Endodermal cell (in vitro differentiated cells): ENCODE results near the gene AFF3. TPM values are rescaled to one million over a fixed set of nuclear protein-coding genes. Genes with fewer than 3 reads are reported as not detected.

Experiments used
- DNase-seq: peaks from one replicate; pipeline ENCODE4 v3.0.0-alpha.2; 2017
- H3K27ac ChIP-seq: 2 replicates; pipeline ENCODE4 v1.5.1; 2013; ENCODE audit warnings: mild to moderate bottlenecking, low read depth, low read length, moderate library complexity
- H3K27me3 ChIP-seq: 2 replicates; pipeline ENCODE4 v1.6.1; 2013; ENCODE audit warnings: mild to moderate bottlenecking, low read length, moderate library complexity; ENCODE audit not compliant: insufficient read depth, control insufficient read depth, poor library complexity, severe bottlenecking
- H3K36me3 ChIP-seq: 2 replicates; pipeline ENCODE4 v1.7.0; 2013; ENCODE audit warnings: mild to moderate bottlenecking, low read length, moderate library complexity; ENCODE audit not compliant: control insufficient read depth, insufficient read depth
- H3K4me1 ChIP-seq: one replicate; pipeline ENCODE4 v1.7.0; 2013; ENCODE audit warnings: low read length; ENCODE audit not compliant: control insufficient read depth, insufficient read depth
- H3K4me3 ChIP-seq: 2 replicates; pipeline ENCODE4 v1.5.1; 2013; ENCODE audit warnings: mild to moderate bottlenecking, low read length, moderate library complexity
- H3K9ac ChIP-seq: 2 replicates; pipeline ENCODE4 v1.6.1; 2013; ENCODE audit warnings: mild to moderate bottlenecking, low read length, moderate library complexity; ENCODE audit not compliant: poor library complexity, severe bottlenecking; ENCODE audit errors: extremely low read depth
- H3K9me3 ChIP-seq: 2 replicates; pipeline ENCODE4 v1.6.1; 2013; ENCODE audit warnings: mild to moderate bottlenecking, low read length, moderate library complexity; ENCODE audit not compliant: control insufficient read depth
- H3K27ac Mint-ChIP-seq: 2 replicates; pipeline ENCODE4 v1.8.0; 2020; ENCODE audit warnings: mixed read lengths
- H3K27me3 Mint-ChIP-seq: 2 replicates; pipeline ENCODE4 v1.8.0; 2021; ENCODE audit warnings: mild to moderate bottlenecking, mixed read lengths; ENCODE audit not compliant: insufficient read depth
- H3K36me3 Mint-ChIP-seq: 2 replicates; pipeline ENCODE4 v1.8.0; 2020; ENCODE audit warnings: low read depth, mixed read lengths
- H3K4me1 Mint-ChIP-seq: 2 replicates; pipeline ENCODE4 v1.8.0; 2020; ENCODE audit warnings: mixed read lengths
- H3K4me3 Mint-ChIP-seq: 2 replicates; pipeline ENCODE4 v1.8.0; 2020; ENCODE audit warnings: mild to moderate bottlenecking, moderate library complexity, mixed read lengths
- H3K9me3 Mint-ChIP-seq: 2 replicates; pipeline ENCODE4 v1.8.0; 2020; ENCODE audit warnings: mild to moderate bottlenecking, mixed read lengths
- CTCF ChIP-seq: fragments of 200-600 bp; sonication (generic); conservative IDR thresholded peaks from 2 replicates; pipeline ENCODE4 v1.5.0; 2021; ENCODE audit warnings: antibody characterized with exemption, mild to moderate bottlenecking
- WGBS, 2 experiments: methylation state at CpG; one replicate each; pipeline versions ENCODE4 v1.1.5 to v1.1.7; 2013; ENCODE audit warnings: missing lambda C conversion rate in 2 of 2, mixed read lengths in 1 of 2; ENCODE audit not compliant: insufficient coverage in 1 of 2, insufficient read length in 1 of 2; 5-methylcytosine and 5-hydroxymethylcytosine counted together
- total RNA-seq, 2 donors: library from RNA; stranded (reverse); fragmentation: NEBNext Ultra II Directional in 1 of 2; extraction: Animal tissue kit (Norgen Biotek cat#: 25700) in 1 of 2; gene quantifications; 2 replicates in 1 of 2; 3 replicates in 1 of 2; pipeline ENCODE4 v1.2.1, GENCODE V29; 2021

AFF3 gene
- total RNA-seq, 2 donors from 2014 or later: 0.62 to 0.73 TPM

GRCh38 chr2:99911736-99912135 lies 230.7 kb downstream of the AFF3 start:
- no peak overlapping the region for H3K4me3 Mint-ChIP-seq
- H3K27ac Mint-ChIP-seq: no peak overlapping the region

GRCh38 chr2:99910902-99911301 lies 231.5 kb downstream of the AFF3 start:
- WGBS, 2 experiments: 93% methylated on average over 5 of the region's 5 CpGs; no CpG with 5 or more reads in 1 of the 2 experiments
- no peaks in the 10 kb centered on the region for H3K4me1 Mint-ChIP-seq

More at GRCh38 chr2:99911736-99912135, 230.7 kb downstream of the AFF3 start:
- H3K36me3 Mint-ChIP-seq: no peaks in the 10 kb centered on the region
- Histone ChIP-seq H3K4me3 (no peak overlapping the region), H3K27me3 (no peaks in the 10 kb centered on the region), H3K27ac (peak overlapping the region; percentile 38), H3K9ac (no peak overlapping the region), H3K9me3 (no peaks in the 10 kb centered on the region), H3K36me3 (no peaks in the 10 kb centered on the region), H3K4me1 (no peaks in the 10 kb centered on the region)
- no peak for DNase-seq
- H3K9me3 Mint-ChIP-seq: no peaks in the 10 kb centered on the region
- no peaks in the 10 kb centered on the region for H3K27me3 Mint-ChIP-seq
- no peak for TF ChIP-seq CTCF
- no peaks in the 10 kb centered on the region for H3K4me1 Mint-ChIP-seq

GRCh38 chr2:99905636-99906035 lies 236.8 kb downstream of the AFF3 start:
- Mint-ChIP-seq H3K27ac (no peak overlapping the region), H3K9me3 (no peaks in the 10 kb centered on the region), H3K4me1 (no peaks in the 10 kb centered on the region), H3K4me3 (no peak overlapping the region), H3K36me3 (no peaks in the 10 kb centered on the region), H3K27me3 (no peaks in the 10 kb centered on the region)
- TF ChIP-seq CTCF: no peak
- no peak overlapping the region for H3K9ac ChIP-seq
- no peak overlapping the region for H3K27ac ChIP-seq
- no peaks in the 10 kb centered on the region for H3K4me1 ChIP-seq
- H3K4me3 ChIP-seq: no peak overlapping the region
- H3K36me3 ChIP-seq: no peaks in the 10 kb centered on the region
- WGBS, 2 experiments: 90 to 96% methylated on average over 2 of the region's 2 CpGs
- H3K27me3 ChIP-seq: no peaks in the 10 kb centered on the region
- H3K9me3 ChIP-seq: no peaks in the 10 kb centered on the region
- no peak for DNase-seq

More at GRCh38 chr2:99910902-99911301, 231.5 kb downstream of the AFF3 start:
- Mint-ChIP-seq H3K4me3 (no peak overlapping the region), H3K9me3 (no peaks in the 10 kb centered on the region), H3K27me3 (no peaks in the 10 kb centered on the region), H3K27ac (no peak overlapping the region), H3K36me3 (no peaks in the 10 kb centered on the region)
- Histone ChIP-seq H3K27ac (no peak overlapping the region), H3K27me3 (no peaks in the 10 kb centered on the region), H3K9ac (no peak overlapping the region), H3K36me3 (no peaks in the 10 kb centered on the region), H3K9me3 (no peaks in the 10 kb centered on the region), H3K4me1 (no peaks in the 10 kb centered on the region), H3K4me3 (no peak overlapping the region)
- TF ChIP-seq CTCF: no peak
- no peak for DNase-seq
